ENCODE data around the gene STAT4. TPM values are rescaled to one million over a fixed set of nuclear protein-coding genes. Genes with fewer than 3 reads are reported as not detected.

STAT4 gene
- total and polyA plus RNA-seq, 4 donors = 0.85 to 7.9 (median 3.2) TPM

DNA sequence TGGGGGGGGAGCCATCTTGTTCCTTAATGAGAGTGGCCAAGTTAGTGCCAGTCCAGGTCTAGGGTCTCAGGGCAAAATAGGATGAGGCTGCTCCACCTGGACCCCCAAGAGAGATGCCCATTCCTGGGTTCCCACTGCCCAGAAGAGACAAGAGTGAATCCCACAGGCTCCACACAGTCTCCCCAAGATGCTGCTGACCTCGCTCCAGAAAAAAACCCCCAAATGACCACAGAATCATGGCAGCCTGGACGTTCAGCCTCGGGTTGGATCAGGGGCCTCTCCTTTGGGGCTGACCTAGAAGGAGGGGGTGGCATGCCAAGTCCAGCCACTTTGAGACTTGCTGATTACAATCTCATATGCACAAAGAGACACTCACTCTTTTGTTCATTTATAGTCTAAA lies 161.9 kb downstream of the STAT4 start:
- 96% methylated on average over 3 of the region's 3 CpGs for WGBS
- no peak overlapping the region for H3K27ac ChIP-seq (ENCODE audit: low read depth in 1 of 2, low read length in 2 of 2)
- TF ChIP-seq FOXA2 (IDR thresholded peaks at IDR 0.05) (no peak), JUND (IDR thresholded peaks at IDR 0.05) (no peak), HNF4G (IDR thresholded peaks at IDR 0.05) (no peak), SP1 (IDR thresholded peaks at IDR 0.05) (no peak), EGR1 (IDR thresholded peaks at IDR 0.05; ENCODE audit: low read depth in 2 of 2) (no peak), FOXA1 (IDR thresholded peaks at IDR 0.05) (no peak), NR2F2 (IDR thresholded peaks at IDR 0.05) (no peak), RAD21 (IDR thresholded peaks at IDR 0.05) (no peak), RXRA (IDR thresholded peaks at IDR 0.05) (no peak), TAF1 (conservative IDR thresholded peaks at IDR 0.05) (no peak)
- TF ChIP-seq, protein P1, sequence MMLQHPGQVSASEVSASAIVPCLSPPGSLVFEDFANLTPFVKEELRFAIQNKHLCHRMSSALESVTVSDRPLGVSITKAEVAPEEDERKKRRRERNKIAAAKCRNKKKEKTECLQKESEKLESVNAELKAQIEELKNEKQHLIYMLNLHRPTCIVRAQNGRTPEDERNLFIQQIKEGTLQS (IDR thresholded peaks at IDR 0.05) = no peak
- TF ChIP-seq, protein P2, sequence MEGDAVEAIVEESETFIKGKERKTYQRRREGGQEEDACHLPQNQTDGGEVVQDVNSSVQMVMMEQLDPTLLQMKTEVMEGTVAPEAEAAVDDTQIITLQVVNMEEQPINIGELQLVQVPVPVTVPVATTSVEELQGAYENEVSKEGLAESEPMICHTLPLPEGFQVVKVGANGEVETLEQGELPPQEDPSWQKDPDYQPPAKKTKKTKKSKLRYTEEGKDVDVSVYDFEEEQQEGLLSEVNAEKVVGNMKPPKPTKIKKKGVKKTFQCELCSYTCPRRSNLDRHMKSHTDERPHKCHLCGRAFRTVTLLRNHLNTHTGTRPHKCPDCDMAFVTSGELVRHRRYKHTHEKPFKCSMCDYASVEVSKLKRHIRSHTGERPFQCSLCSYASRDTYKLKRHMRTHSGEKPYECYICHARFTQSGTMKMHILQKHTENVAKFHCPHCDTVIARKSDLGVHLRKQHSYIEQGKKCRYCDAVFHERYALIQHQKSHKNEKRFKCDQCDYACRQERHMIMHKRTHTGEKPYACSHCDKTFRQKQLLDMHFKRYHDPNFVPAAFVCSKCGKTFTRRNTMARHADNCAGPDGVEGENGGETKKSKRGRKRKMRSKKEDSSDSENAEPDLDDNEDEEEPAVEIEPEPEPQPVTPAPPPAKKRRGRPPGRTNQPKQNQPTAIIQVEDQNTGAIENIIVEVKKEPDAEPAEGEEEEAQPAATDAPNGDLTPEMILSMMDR (IDR thresholded peaks at IDR 0.05; ENCODE audit: low read depth, low read length, missing input control) = no peak
- TF ChIP-seq, protein P3, sequence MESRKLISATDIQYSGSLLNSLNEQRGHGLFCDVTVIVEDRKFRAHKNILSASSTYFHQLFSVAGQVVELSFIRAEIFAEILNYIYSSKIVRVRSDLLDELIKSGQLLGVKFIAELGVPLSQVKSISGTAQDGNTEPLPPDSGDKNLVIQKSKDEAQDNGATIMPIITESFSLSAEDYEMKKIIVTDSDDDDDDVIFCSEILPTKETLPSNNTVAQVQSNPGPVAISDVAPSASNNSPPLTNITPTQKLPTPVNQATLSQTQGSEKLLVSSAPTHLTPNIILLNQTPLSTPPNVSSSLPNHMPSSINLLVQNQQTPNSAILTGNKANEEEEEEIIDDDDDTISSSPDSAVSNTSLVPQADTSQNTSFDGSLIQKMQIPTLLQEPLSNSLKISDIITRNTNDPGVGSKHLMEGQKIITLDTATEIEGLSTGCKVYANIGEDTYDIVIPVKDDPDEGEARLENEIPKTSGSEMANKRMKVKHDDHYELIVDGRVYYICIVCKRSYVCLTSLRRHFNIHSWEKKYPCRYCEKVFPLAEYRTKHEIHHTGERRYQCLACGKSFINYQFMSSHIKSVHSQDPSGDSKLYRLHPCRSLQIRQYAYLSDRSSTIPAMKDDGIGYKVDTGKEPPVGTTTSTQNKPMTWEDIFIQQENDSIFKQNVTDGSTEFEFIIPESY (IDR thresholded peaks at IDR 0.05) = no peak
- TF ChIP-seq, protein P4, sequence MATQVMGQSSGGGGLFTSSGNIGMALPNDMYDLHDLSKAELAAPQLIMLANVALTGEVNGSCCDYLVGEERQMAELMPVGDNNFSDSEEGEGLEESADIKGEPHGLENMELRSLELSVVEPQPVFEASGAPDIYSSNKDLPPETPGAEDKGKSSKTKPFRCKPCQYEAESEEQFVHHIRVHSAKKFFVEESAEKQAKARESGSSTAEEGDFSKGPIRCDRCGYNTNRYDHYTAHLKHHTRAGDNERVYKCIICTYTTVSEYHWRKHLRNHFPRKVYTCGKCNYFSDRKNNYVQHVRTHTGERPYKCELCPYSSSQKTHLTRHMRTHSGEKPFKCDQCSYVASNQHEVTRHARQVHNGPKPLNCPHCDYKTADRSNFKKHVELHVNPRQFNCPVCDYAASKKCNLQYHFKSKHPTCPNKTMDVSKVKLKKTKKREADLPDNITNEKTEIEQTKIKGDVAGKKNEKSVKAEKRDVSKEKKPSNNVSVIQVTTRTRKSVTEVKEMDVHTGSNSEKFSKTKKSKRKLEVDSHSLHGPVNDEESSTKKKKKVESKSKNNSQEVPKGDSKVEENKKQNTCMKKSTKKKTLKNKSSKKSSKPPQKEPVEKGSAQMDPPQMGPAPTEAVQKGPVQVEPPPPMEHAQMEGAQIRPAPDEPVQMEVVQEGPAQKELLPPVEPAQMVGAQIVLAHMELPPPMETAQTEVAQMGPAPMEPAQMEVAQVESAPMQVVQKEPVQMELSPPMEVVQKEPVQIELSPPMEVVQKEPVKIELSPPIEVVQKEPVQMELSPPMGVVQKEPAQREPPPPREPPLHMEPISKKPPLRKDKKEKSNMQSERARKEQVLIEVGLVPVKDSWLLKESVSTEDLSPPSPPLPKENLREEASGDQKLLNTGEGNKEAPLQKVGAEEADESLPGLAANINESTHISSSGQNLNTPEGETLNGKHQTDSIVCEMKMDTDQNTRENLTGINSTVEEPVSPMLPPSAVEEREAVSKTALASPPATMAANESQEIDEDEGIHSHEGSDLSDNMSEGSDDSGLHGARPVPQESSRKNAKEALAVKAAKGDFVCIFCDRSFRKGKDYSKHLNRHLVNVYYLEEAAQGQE (IDR thresholded peaks at IDR 0.05) = no peak
- TF ChIP-seq, protein P5, sequence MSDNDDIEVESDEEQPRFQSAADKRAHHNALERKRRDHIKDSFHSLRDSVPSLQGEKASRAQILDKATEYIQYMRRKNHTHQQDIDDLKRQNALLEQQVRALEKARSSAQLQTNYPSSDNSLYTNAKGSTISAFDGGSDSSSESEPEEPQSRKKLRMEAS (IDR thresholded peaks at IDR 0.05) = no peak

DNA sequence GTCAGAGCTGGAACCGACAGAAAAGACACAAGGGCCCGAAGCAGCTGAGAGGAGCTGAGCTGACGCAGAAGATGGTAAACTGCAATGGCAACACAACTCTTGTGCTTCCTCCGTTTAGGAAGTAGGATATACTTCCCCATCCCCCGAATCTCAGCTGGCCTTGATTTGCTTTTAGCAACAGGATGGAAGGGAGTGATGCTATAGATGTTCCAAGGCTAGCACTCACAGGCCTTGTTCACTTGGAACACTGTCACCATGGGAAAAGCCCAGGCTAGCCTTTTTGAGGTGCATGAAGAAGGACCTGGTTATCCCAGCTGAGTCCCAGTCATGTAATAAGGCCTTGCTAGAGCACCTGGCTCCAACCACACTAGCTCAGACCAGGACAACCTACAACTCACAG lies 162.9 kb downstream of the STAT4 start:
- no peak overlapping the region for H3K4me3 ChIP-seq (ENCODE audit: low read depth in 1 of 3, low read length in 3 of 3)
- no peak overlapping the region for H3K9ac ChIP-seq (ENCODE audit: low read depth in 1 of 2, low read length in 2 of 2)
- DNase-seq (ENCODE audit: low spot score) = no peak
- no peaks in the 10 kb centered on the region for H3K9me3 ChIP-seq (ENCODE audit: control insufficient read depth in 4 of 4, low read length in 3 of 4)
- 91% methylated on average over 5 of the region's 5 CpGs for WGBS
- no peak overlapping the region for H3K27ac ChIP-seq (ENCODE audit: low read depth in 1 of 2, low read length in 2 of 2)
- peaks cover 0 to 13% (median 5%) of the 10 kb centered on the region in 4 donors for H3K4me1 ChIP-seq (ENCODE audit: control insufficient read depth in 4 of 4, insufficient read depth in 4 of 4, low read length in 3 of 4)
- H3K27me3 ChIP-seq (ENCODE audit: control insufficient read depth in 4 of 4, insufficient read depth in 4 of 4, low read length in 3 of 4) = no peaks in the 10 kb centered on the region
- peaks cover 18 to 86% (median 72%) of the 10 kb centered on the region in 4 donors for H3K36me3 ChIP-seq (ENCODE audit: control insufficient read depth in 4 of 4, insufficient read depth in 3 of 4, low read depth in 1 of 4, low read length in 3 of 4)
- TF ChIP-seq HNF4G (IDR thresholded peaks at IDR 0.05) = no peak
- TF ChIP-seq RXRA (IDR thresholded peaks at IDR 0.05) = no peak
- TF ChIP-seq TAF1 (conservative IDR thresholded peaks at IDR 0.05) = no peak
- no peak for TF ChIP-seq RAD21 (IDR thresholded peaks at IDR 0.05)
- no peak for TF ChIP-seq HNF4A (conservative IDR thresholded peaks at IDR 0.05)
- TF ChIP-seq, protein P3 (IDR thresholded peaks at IDR 0.05) = no peak
- TF ChIP-seq, protein P1 (IDR thresholded peaks at IDR 0.05) = no peak
- TF ChIP-seq SP1 (IDR thresholded peaks at IDR 0.05) = no peak
- TF ChIP-seq EGR1 (IDR thresholded peaks at IDR 0.05; ENCODE audit: low read depth in 2 of 2) = no peak
- TF ChIP-seq, protein P2 (IDR thresholded peaks at IDR 0.05; ENCODE audit: low read depth, low read length, missing input control) = no peak

More for the DNA sequence above, 161.9 kb downstream of the STAT4 start:
- Histone ChIP-seq H3K4me3 (ENCODE audit: low read depth in 1 of 3, low read length in 3 of 3) (no peak overlapping the region), H3K9ac (ENCODE audit: low read depth in 1 of 2, low read length in 2 of 2) (no peak overlapping the region), H3K9me3 (ENCODE audit: control insufficient read depth in 4 of 4, low read length in 3 of 4) (no peaks in the 10 kb centered on the region), H3K36me3 (ENCODE audit: control insufficient read depth in 4 of 4, insufficient read depth in 3 of 4, low read depth in 1 of 4, low read length in 3 of 4) (peaks cover 20 to 86% (median 72%) of the 10 kb centered on the region in 4 donors), H3K27me3 (ENCODE audit: control insufficient read depth in 4 of 4, insufficient read depth in 4 of 4, low read length in 3 of 4) (no peaks in the 10 kb centered on the region), H3K4me1 (ENCODE audit: control insufficient read depth in 4 of 4, insufficient read depth in 4 of 4, low read length in 3 of 4) (peaks cover 0 to 13% (median 5%) of the 10 kb centered on the region in 4 donors)
- DNase-seq (ENCODE audit: low spot score) = no peak

Measured in liver (tissue), 9 donors.